DOHH2 (cell line): ENCODE results near the gene SPINDOC.

Experiments used
- H3F3A ChIP-seq: fragments of 200-600 bp; sonication (generic), shearing (Covaris generic); 2 replicates; pipeline ENCODE4 v1.6.0; 2016; ENCODE audit warnings: antibody characterized with exemption, mild to moderate bottlenecking; ENCODE audit not compliant: control insufficient read depth, insufficient read depth
- H3K27ac ChIP-seq: fragments of 200-600 bp; sonication (generic); 2 replicates; pipeline ENCODE4 v1.5.1; 2014; ENCODE audit warnings: low read depth, mild to moderate bottlenecking, low read length, moderate library complexity
- H3K27me3 ChIP-seq: fragments of 200-600 bp; sonication (generic); 2 replicates; pipeline ENCODE4 v1.6.1; 2014; ENCODE audit warnings: mild to moderate bottlenecking, low read length, mixed read lengths; ENCODE audit not compliant: control insufficient read depth
- H3K36me3 ChIP-seq: fragments of 200-600 bp; sonication (generic); 2 replicates; pipeline ENCODE4 v1.6.1; 2014; ENCODE audit warnings: mild to moderate bottlenecking, low read length, moderate library complexity, mixed read lengths; ENCODE audit not compliant: control insufficient read depth
- H3K4me1 ChIP-seq: fragments of 200-600 bp; sonication (generic); 2 replicates; pipeline ENCODE4 v1.6.1; 2014; ENCODE audit warnings: mild to moderate bottlenecking, low read length, mixed read lengths; ENCODE audit not compliant: control insufficient read depth
- H3K4me2 ChIP-seq: fragments of 200-600 bp; sonication (generic); 2 replicates; pipeline ENCODE4 v1.6.0; 2014; ENCODE audit warnings: mild to moderate bottlenecking, low read length, moderate library complexity
- H3K4me3 ChIP-seq: fragments of 200-600 bp; sonication (generic); 2 replicates; pipeline ENCODE4 v1.5.1; 2014; ENCODE audit warnings: mild to moderate bottlenecking, low read length, mixed read lengths
- H3K79me2 ChIP-seq: fragments of 200-600 bp; sonication (generic); 2 replicates; pipeline ENCODE4 v1.6.1; 2014; ENCODE audit warnings: mild to moderate bottlenecking, low read length, mixed read lengths; ENCODE audit not compliant: control insufficient read depth
- H3K9me2 ChIP-seq: fragments of 200-600 bp; sonication (generic); replicated peaks from 2 replicates; pipeline ENCODE4 v1.6.1; 2014; ENCODE audit warnings: mild to moderate bottlenecking, low read length, mixed read lengths; ENCODE audit not compliant: control insufficient read depth
- H3K9me3 ChIP-seq: fragments of 200-600 bp; sonication (generic); 2 replicates; pipeline ENCODE4 v1.6.1; 2014; ENCODE audit warnings: antibody characterized with exemption, low read length, mixed read lengths; ENCODE audit not compliant: control insufficient read depth, insufficient read depth
- H4K20me1 ChIP-seq: fragments of 200-600 bp; sonication (generic); 2 replicates; pipeline ENCODE4 v1.6.0; 2014; ENCODE audit warnings: low read depth, mild to moderate bottlenecking, antibody characterized with exemption, low read length, moderate library complexity; ENCODE audit not compliant: control insufficient read depth, insufficient read depth
- CTCF ChIP-seq: fragments of 200-600 bp; sonication (generic); IDR thresholded peaks from one replicate; pipeline ENCODE4 v1.5.1; 2014; ENCODE audit warnings: antibody characterized with exemption, mild to moderate bottlenecking, low read depth, low read length; ENCODE audit not compliant: poor library complexity, severe bottlenecking
- EZH2phosphoT487 ChIP-seq: fragments of 200-600 bp; sonication (generic); IDR thresholded peaks from 2 replicates; pipeline ENCODE4 v1.6.1; 2017; ENCODE audit warnings: borderline replicate concordance, mild to moderate bottlenecking, antibody characterized with exemption, low read length, moderate library complexity, mixed read lengths

The SPINDOC gene

GRCh38 chr11:63775191-63775590 lies 38.1 kb upstream of the SPINDOC start:
- Histone ChIP-seq H3K9me2 (no peaks in the 10 kb centered on the region), H3K27me3 (peaks cover 38% of the 10 kb centered on the region), H3K27ac (no peak overlapping the region), H3K36me3 (no peaks in the 10 kb centered on the region), H3K4me3 (no peak overlapping the region), H4K20me1 (no peaks in the 10 kb centered on the region), H3K79me2 (no peaks in the 10 kb centered on the region), H3K4me1 (no peaks in the 10 kb centered on the region), H3K9me3 (no peaks in the 10 kb centered on the region), H3F3A (peaks cover 3% of the 10 kb centered on the region; the same call in 1 of the 2 replicates), H3K4me2 (no peak overlapping the region)
- TF ChIP-seq EZH2phosphoT487: no peak
- no peak for TF ChIP-seq CTCF

GRCh38 chr11:63779039-63779438 lies 34.2 kb upstream of the SPINDOC start:
- no peaks in the 10 kb centered on the region for H3K4me1 ChIP-seq
- no peaks in the 10 kb centered on the region for H3K9me2 ChIP-seq
- TF ChIP-seq CTCF (no peak), EZH2phosphoT487 (no peak)
- H3K4me2 ChIP-seq: no peak overlapping the region
- H3K9me3 ChIP-seq: no peaks in the 10 kb centered on the region
- no peak overlapping the region for H3K4me3 ChIP-seq
- no peak overlapping the region for H3K27ac ChIP-seq
- no peaks in the 10 kb centered on the region for H3K79me2 ChIP-seq
- H3K27me3 ChIP-seq: peaks cover 12% of the 10 kb centered on the region; the same call in 1 of the 2 replicates
- H3K36me3 ChIP-seq: no peaks in the 10 kb centered on the region
- no peaks in the 10 kb centered on the region for H4K20me1 ChIP-seq
- H3F3A ChIP-seq: no peaks in the 10 kb centered on the region

GRCh38 chr11:63782749-63783148 lies 30.5 kb upstream of the SPINDOC start:
- Histone ChIP-seq H3K9me3 (no peaks in the 10 kb centered on the region), H3K9me2 (no peaks in the 10 kb centered on the region), H4K20me1 (no peaks in the 10 kb centered on the region), H3K79me2 (no peaks in the 10 kb centered on the region), H3K36me3 (no peaks in the 10 kb centered on the region), H3K4me3 (no peak overlapping the region), H3K4me2 (no peak overlapping the region), H3F3A (no peaks in the 10 kb centered on the region), H3K27me3 (peaks cover 12% of the 10 kb centered on the region; the same call in 1 of the 2 replicates), H3K27ac (no peak overlapping the region), H3K4me1 (no peaks in the 10 kb centered on the region)
- no peak for TF ChIP-seq CTCF
- TF ChIP-seq EZH2phosphoT487: no peak
